Non-pigmented ciliary epithelial cell (primary cell): ENCODE data around the gene TTLL11.

Source experiments
- DNase-seq: peaks from one replicate; pipeline ENCODE4 v3.0.0-alpha.2; 2010; ENCODE audit warnings: low read depth

Gene TTLL11

GRCh38 chr9:121852651-121853616 lies 240.2 kb downstream of the TTLL11 start:
- DNase-seq, result no peak

- DNase-seq, result no peak
Observed at GRCh38 chr9:121852241-121852640, 240.9 kb downstream of the TTLL11 start.

GRCh38 chr9:121851641-121852091 lies 241.4 kb downstream of the TTLL11 start:
- no peak for DNase-seq

GRCh38 chr9:121850366-121850765 lies 242.7 kb downstream of the TTLL11 start:
- no peak for DNase-seq

- no peak for DNase-seq
Observed at GRCh38 chr9:121849554-121849953, 243.6 kb downstream of the TTLL11 start.

GRCh38 chr9:121844562-121844961 lies 248.5 kb downstream of the TTLL11 start:
- DNase-seq, result no peak

GRCh38 chr9:121844098-121844497 lies 249.0 kb downstream of the TTLL11 start:
- no peak for DNase-seq

- DNase-seq, result no peak
Observed at GRCh38 chr9:121842612-121842978, 250.5 kb downstream of the TTLL11 start.

- DNase-seq, result no peak
Observed at GRCh38 chr9:121841771-121842611, 251.1 kb downstream of the TTLL11 start.

GRCh38 chr9:121840838-121841760 lies 252.0 kb downstream of the TTLL11 start:
- no peak for DNase-seq

- no peak for DNase-seq
Observed at GRCh38 chr9:121839726-121840500, 253.2 kb downstream of the TTLL11 start.

GRCh38 chr9:121838746-121839669 lies 254.1 kb downstream of the TTLL11 start:
- DNase-seq, result no peak

- no peak for DNase-seq
Observed at GRCh38 chr9:121837113-121837961, 255.8 kb downstream of the TTLL11 start.

GRCh38 chr9:121836366-121836885 lies 256.7 kb downstream of the TTLL11 start:
- no peak for DNase-seq

- DNase-seq, result no peak
Observed at GRCh38 chr9:121835587-121836365, 257.3 kb downstream of the TTLL11 start.

- DNase-seq, result no peak
Observed at GRCh38 chr9:121833061-121833460, 260.0 kb downstream of the TTLL11 start.

- DNase-seq, result no peak
Observed at GRCh38 chr9:121831869-121832268, 261.2 kb downstream of the TTLL11 start.
